GM12873 (cell line): ENCODE measurements around the gene POLR3G.
A peak's percentile ranks its signal among the peaks of the same experiment; 100 is the strongest.

Experiments
- CTCF ChIP-seq: IDR thresholded peaks from 2 replicates; pipeline ENCODE4 v1.5.1; 2012; ENCODE audit warnings: low read depth, mild to moderate bottlenecking, moderate library complexity, low read length, control low read depth; ENCODE audit not compliant: insufficient read depth; ENCODE audit errors: missing control alignments

The POLR3G gene

GRCh38 chr5:90474235-90475107 is at the start of gene POLR3G, which contains the start of gene MBLAC2:
POLR3G (plus strand) TSS chr5:90474864; CDS start chr5:90485568, 10,704 bp downstream.
MBLAC2 (minus strand) TSS chr5:90474771; CDS start chr5:90474292, 479 bp downstream.
- peak; percentile 56 for TF ChIP-seq CTCF

- peak; percentile 66 for TF ChIP-seq CTCF
These were observed 40.4 kb upstream of the POLR3G start for GRCh38 chr5:90434116-90434714.

GRCh38 chr5:90437663-90438062 is 37.0 kb upstream of the POLR3G start:
- no peak for TF ChIP-seq CTCF

GRCh38 chr5:90438100-90438499 is 36.6 kb upstream of the POLR3G start:
- no peak for TF ChIP-seq CTCF

GRCh38 chr5:90440644-90441043 is 34.0 kb upstream of the POLR3G start:
- TF ChIP-seq CTCF: no peak

- TF ChIP-seq CTCF: no peak
These were observed 27.7 kb upstream of the POLR3G start for GRCh38 chr5:90446961-90447360.

GRCh38 chr5:90461288-90461687 is 13.4 kb upstream of the POLR3G start:
- no peak for TF ChIP-seq CTCF
